Measurements from ENCODE around the gene NRL.

NRL gene

DNA sequence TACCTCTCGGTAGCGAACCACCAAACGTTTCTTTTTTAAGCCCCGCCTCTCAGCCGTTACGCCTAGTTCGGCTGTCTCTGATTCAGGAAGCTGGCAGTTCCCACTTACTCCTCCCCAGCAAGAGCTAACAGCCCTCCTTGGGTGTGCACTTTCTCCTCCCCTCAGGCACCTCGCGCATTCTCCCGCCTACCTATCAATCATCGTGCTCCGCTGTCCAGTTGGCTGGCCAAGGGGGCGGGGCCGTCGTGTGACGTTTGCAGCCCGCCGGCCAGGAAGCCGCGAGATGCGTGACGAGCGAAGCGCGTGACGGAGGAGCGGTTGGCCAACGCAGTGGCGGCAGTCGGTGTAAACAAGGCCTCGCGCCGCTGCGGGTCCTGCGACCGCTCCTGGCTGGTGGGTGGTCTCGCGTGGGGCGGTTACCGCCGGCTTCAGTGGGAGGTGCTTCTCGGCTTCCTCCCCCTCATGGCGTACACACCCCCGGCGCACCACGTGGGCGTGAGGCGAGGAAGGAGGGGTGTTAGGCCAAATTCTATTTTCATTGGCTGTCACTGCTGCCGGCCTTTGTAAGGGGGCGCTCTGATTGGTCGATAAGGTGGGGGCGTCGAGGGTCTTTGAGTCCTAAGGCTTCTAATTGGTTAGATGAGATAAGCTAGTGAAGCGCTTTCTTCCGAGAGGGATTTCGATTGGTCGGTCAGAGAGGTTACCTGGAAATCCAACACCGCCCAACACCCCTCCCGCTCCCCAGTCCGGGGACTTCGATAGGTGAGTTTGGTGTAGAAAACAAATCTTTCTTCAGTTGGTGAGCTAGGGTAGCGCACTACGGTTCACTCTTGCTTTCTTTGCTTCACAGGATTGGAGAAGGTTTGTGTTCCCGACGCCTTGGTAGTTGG lies at the start of gene NRL, which contains the start of gene DCAF11:
NRL (minus strand) TSS at position 418 of the 890 bp plus-strand sequence. CDS start 32,101 bp downstream, outside the sequence.
DCAF11 (plus strand) TSS at position 246 of the 890 bp plus-strand sequence. CDS start 818 bp downstream, outside the sequence.
- peak; percentile 97 to 99 for DNase-seq (ENCODE audit: low read depth in 2 of 2)

DNA sequence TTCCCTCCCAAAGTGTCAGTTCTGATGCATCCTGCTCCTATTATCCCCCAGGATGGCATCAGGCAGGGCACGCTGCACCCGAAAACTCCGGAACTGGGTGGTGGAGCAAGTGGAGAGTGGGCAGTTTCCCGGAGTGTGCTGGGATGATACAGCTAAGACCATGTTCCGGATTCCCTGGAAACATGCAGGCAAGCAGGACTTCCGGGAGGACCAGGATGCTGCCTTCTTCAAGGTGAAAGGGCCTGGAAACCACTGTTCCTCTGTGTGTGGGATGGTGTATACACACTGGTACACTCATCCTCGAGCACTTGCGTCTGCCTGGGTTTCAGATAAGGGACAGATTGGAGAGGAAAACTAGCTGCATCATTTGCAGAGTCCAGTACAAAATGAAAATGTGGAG lies 47.3 kb upstream of the NRL start:
- no peak for DNase-seq (ENCODE audit: low read depth in 2 of 2)

DNA sequence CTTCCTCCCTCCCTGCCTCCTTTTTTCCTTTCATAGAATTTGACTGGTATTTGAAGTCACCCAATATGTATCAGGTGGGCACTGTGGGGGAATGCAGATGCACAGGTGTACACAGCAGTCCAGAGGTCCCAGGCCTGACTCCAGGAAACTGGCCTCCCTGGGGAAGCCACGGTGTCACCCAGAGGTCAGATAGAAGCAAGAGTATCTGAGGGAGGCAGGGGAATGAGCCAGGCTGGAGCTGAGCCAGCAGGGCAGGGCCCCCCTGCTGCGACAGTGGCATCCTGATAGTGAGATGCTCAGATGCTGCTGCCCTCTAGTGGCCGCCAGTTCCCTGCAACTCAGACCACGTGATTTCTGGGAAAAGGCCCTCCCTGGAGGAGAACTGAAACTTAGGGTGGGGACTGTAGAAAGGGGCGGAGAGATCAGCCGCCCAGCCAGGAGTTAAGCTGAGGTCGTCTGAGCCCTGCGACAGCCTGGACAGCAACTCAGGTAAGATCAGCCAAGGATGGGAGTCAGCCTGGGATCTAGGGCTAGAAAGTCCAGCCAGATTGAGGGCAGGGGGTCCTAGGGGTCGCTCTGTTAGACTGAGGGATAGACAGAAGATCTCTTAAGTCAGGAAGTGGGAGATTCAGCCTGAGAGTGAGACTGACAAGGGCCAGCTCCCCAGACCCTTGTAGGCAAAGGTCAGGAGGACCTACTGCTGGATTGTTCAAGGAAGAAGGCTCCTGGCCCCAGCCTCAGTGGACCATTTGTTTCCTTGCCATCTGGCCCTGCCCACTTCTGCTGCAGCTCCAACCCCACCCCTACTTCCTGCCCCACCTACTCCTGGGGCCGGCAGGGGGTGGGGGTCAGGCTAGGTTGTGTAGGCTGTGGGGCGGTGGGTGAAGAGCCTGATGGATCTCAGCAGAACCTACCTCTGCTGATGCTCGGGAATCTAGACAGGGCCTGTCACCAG lies 46.4 kb upstream of the NRL start, which contains the start of gene IRF9:
IRF9 (plus strand) TSS at position 416 of the 955 bp plus-strand sequence. CDS start 880 bp downstream, outside the sequence.
- DNase-seq (ENCODE audit: low read depth in 2 of 2) = peak; percentile 90 to 92

DNA sequence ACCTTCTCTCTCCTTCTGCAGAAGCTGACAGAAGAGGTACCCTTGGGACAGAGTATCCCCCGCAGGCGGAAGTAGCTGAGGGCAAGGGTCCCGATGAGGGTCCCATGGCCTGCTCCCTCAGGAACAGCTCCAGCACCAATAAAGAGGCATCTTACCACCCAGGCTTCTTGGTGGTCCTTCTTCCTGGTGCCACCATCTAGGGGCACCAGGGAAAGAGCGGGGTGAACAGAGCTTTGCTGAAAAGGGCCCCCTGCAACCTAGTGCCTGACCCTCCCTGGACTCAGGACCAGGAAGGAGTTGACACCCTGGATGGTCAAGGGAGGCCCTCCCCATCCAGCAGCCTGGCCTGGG lies 45.7 kb upstream of the NRL start:
- no peak for DNase-seq (ENCODE audit: low read depth in 2 of 2)

DNA sequence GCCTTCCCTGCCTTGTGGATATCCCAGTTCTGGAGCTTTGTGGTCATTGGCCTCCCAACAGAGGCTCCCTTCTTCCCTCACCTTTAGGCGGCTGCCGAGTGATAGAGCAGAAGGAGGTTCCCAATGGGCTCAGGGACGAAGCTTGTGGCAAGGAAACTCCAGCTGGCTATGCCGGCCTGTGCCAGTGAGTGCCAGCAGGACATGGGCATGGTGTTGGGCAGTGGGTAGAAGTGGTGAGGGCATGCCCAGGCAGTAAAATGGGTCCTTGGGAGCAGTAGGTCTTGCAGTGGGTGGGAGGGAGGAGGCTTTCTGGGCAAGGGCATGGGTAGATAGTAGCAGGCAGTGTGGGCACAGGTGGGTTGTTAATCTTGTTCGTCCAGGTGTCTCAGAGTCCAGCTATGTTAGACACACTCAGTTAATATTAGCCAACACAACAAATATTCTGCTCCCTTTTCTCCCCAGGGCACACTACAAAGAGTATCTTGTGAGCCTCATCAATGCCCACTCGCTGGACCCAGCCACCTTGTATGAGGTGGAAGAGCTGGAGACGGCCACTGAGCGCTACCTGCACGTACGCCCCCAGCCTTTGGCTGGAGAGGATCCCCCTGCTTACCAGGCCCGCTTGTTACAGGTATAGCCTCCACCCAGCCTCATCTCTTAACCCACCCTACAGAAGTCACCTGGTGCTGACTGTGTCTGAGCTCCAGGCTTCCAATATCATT lies 45.2 kb upstream of the NRL start:
- DNase-seq (ENCODE audit: low read depth in 2 of 2) = no peak

DNA sequence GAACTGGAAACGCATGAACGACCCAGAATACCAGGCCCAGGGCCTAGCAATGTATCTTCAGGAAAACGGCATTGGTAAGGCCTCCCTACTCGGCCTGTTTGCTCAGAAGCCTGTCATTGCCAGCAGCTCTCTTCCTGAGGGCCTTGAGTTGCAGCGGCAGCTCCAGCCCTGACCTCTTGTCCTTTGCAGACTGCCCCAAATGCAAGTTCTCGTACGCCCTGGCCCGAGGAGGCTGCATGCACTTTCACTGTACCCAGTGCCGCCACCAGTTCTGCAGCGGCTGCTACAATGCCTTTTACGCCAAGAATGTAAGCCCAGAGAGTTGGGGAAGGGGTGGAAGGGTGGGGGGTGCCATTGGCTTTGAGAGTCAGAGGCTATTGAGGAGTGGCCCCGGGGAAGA lies 42.6 kb upstream of the NRL start:
- DNase-seq (ENCODE audit: low read depth in 2 of 2) = no peak

DNA sequence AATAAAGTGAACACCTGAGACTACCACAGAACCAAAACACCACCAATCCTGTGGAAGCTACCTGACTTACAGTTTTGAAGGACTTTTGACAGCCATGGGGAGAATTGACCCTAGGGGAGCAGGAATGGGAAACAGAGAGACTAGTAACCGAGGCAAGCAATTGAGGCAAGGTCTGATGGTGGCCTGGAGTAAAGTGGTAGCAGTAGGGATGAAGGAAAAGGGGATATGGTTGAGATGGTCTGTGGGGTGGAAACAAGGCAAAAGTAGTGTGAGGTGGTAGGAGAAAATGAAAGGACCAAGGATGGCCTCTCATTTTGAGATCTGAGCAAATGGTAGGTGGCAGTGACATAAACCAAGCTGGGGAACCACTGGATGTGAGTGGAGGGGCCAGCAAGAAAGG lies 42.1 kb upstream of the NRL start:
- DNase-seq (ENCODE audit: low read depth in 2 of 2) = no peak

DNA sequence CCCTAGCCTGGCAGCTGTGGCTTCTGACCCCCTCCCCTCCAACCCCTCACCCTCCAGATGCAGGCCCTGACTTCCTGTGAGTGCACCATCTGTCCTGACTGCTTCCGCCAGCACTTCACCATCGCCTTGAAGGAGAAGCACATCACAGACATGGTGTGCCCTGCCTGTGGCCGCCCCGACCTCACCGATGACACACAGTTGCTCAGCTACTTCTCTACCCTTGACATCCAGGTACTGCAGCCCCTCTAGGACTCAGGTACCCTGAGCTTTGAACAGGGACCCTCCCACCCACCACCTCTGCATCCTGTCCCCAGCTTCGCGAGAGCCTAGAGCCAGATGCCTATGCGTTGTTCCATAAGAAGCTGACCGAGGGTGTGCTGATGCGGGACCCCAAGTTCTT lies 40.4 kb upstream of the NRL start:
- DNase-seq (ENCODE audit: low read depth in 2 of 2) = no peak

DNA sequence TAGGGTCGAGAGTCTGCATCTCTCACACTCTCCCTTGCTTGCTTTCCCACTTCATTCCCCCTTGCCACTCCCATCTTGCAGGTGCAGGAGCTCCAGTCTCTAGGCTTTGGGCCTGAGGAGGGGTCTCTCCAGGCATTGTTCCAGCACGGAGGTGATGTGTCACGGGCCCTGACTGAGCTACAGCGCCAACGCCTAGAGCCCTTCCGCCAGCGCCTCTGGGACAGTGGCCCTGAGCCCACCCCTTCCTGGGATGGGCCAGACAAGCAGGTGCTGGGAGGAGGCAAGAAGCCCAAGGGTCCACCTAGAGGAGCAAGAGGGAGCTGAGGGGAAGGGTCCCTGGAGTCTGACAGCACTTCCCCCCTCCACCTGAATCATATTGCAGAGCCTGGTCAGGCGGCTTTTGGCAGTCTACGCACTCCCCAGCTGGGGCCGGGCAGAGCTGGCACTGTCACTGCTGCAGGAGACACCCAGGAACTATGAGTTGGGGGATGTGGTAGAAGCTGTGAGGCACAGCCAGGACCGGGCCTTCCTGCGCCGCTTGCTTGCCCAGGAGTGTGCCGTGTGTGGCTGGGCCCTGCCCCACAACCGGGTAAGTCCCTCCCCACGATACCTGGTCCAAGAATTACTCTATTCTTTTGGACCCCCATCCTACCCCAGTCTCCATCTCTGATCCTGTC lies 36.8 kb upstream of the NRL start:
- no peak for DNase-seq (ENCODE audit: low read depth in 2 of 2)

DNA sequence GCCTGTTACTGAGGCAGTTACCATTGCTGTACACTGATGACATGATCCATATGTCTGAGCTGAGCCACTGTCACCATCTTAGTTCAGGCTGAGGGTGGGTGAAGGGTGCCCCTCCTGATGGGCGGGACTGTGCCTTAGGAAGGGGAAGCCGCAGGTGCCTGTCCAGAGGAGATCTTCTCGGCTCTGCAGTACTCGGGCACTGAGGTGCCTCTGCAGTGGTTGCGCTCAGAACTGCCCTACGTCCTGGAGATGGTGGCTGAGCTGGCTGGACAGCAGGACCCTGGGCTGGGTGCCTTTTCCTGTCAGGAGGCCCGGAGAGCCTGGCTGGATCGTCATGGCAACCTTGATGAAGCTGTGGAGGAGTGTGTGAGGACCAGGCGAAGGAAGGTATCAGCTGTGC lies 36.2 kb upstream of the NRL start:
- no peak for DNase-seq (ENCODE audit: low read depth in 2 of 2)

DNA sequence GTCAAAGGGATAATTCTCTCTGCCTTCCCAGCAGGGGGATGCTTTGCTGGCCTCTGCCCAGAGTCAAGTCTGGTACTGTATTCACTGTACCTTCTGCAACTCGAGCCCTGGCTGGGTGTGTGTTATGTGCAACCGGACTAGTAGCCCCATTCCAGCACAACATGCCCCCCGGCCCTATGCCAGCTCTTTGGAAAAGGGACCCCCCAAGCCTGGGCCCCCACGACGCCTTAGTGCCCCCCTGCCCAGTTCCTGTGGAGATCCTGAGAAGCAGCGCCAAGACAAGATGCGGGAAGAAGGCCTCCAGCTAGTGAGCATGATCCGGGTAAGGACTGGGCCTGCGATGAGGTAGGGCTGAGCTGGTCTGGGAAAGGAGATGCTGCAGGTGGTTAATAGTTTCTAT lies 35.8 kb upstream of the NRL start:
- no peak for DNase-seq (ENCODE audit: low read depth in 2 of 2)

DNA sequence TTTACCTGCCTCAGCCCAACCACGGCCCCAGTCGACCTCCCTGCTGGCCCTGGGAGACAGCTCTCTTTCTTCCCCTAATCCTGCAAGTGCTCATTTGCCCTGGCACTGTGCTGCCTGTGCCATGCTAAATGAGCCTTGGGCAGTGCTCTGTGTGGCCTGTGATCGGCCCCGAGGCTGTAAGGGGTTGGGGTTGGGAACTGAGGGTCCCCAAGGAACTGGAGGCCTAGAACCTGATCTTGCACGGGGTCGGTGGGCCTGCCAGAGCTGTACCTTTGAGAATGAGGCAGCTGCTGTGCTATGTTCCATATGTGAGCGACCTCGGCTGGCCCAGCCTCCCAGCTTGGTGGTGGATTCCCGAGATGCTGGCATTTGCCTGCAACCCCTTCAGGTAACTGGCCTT lies 35.3 kb upstream of the NRL start:
- no peak for DNase-seq (ENCODE audit: low read depth in 2 of 2)

DNA sequence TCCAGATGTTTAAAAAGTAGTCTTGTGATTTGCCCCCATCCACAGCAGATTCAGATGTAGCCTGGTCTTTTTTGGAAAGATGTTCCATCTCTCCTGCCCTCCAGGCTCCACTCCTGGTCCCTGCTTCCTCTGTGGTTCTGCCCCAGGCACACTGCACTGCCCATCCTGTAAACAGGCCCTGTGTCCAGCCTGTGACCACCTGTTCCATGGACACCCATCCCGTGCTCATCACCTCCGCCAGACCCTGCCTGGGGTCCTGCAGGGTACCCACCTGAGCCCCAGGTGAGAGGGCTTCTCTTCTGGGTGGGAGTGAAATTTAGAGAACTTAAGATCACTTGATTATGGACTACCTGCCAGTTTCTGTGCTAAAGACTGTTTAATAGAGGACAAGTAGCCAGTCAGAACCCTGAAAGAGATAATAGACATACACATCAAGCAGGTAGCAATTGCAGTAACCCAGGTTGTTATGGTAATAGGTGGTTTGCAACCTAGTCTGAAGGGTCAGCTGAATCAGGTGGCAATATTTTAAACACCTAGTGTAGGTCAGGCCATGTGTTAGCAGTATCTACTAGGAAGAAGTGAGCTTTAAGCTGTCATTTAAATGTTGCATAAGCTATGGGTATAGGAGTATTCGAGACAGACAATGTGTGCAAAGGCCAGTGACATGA lies 34.7 kb upstream of the NRL start:
- no peak for DNase-seq (ENCODE audit: low read depth in 2 of 2)

DNA sequence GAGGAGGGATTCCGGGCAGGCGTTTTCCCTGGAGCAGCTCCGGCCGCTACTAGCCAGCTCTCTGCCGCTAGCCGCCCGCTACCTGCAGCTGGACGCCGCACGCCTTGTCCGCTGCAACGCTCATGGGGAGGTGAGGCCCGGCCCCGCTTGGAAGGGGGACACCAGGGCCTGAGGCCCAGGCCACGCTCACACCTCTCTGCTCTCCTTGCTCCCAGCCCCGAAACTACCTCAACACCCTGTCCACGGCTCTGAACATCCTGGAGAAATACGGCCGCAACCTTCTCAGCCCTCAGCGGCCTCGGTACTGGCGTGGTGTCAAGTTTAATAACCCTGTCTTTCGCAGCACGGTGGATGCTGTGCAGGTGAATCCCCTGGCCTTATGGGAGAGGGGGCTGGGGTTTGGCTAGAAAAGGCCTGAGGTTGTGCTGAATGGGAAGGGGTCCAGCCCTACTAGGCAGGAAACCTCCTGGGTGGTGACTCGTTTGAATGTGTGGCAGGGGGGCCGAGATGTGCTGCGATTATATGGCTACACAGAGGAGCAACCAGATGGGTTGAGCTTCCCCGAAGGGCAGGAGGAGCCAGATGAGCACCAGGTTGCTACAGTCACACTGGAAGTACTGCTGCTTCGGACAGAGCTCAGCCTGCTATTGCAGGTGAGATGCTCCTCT lies 33.1 kb upstream of the NRL start:
- DNase-seq (ENCODE audit: low read depth in 2 of 2) = no peak

DNA sequence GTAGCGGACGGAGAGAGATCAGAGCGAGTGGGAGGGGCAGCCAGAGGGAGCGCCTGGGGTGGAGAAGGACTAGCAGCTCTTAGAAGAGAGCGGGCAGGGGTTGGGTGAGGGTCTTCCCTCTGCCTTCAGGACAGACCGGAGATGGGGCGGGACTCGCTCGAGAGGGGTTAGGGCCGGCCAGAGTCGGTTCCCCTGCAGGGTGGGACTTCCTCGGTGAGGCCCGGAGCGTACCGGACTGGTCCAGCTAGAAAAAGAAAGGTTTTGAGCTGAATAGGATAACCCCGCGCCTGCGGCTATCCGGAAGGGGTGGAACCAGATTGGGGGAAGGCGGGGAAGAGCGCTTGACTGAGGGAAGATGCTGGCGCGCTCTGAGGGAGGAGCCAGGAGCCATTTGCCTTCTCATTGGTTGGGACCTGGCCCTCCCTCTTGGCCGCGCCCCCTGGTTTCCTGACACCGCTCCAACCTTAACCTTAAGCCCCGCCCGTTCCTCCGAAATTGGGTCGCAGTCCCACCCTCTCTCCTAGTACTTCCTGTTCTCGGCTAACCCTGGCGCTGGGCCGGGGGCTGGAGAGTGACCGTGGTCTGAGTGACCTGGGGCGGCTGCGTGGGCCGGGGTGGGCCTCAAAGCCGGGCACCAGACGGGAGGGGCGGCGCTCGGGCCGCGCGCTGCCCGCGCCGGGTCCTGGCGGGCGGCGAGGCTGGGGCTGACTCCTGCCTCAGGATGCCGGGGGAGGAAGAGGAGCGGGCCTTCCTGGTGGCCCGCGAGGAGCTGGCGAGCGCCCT lies 32.4 kb upstream of the NRL start, which contains the start of gene RNF31:
RNF31 (plus strand) TSS at position 521 of the 783 bp plus-strand sequence; CDS start at position 722, 201 bp downstream.
- DNase-seq (ENCODE audit: low read depth in 2 of 2) = peak; percentile 92 to 97

DNA sequence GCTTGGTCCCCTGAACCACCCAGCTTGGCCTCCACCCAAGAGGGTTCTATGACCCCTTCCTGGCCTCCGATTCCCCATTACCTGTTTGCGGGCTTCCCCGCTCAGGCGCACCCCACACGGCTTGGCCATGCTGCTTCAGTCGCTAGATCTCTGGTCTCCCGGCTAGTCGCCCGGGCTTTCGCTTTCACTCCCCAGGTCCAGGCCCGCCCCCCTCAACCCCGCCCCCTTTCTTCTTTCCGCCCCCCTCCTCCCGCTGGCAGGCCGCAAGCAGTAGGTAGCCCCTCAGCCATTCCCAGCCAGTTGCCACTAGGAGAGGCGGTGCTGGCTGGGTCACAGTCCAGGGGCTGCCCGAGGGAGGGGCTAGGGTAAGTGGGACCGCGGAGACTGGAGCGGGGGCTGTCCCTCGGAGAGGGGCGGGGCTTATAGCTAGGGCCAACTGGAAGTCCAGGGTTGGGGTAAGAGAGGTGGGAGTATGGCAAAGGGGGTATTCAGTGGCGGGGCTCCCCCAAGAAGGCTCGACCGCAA lies 31.8 kb upstream of the NRL start, which contains the start of gene PSME2:
PSME2 (minus strand) TSS at position 158 of the 525 bp plus-strand sequence; CDS start at position 129, 29 bp downstream.
- peak; percentile 68 to 69 for DNase-seq (ENCODE audit: low read depth in 2 of 2)

DNA sequence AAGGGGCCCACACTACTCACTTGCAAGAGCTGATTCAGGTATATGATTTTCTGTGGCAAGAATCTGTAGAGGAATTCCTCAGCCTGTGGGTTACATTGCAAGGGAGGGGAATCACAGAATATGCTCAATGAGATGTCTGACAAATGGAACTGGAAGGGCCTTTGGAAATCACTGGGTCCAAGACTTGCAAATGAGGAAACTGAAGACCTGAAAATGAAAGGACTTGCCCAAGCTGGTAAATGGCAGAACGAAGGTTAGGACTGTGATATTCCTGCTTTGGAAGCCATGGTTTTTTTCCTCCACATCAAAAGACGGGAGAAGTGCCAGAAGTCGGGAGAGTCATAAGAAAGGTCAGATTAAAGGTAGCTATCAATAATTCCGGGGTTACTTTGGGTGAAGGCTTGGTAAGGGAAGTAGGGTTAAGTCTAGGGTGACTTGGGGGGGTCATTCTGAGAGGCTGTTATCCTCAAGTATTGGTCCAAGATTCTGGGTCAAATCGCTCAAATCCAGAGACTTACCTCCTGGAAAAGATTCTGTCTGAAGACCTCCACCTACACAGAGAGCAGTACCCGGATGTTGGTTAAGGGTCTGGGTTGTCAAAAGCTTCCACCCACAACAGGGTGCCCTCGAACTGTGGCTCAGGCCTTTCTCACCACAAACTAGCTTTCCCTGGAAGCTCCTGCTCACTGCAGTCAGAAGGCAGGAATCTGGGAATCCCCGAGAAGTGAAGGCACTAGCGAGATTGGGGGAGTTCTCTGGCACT lies 31.1 kb upstream of the NRL start:
- no peak for DNase-seq (ENCODE audit: low read depth in 2 of 2)

DNA sequence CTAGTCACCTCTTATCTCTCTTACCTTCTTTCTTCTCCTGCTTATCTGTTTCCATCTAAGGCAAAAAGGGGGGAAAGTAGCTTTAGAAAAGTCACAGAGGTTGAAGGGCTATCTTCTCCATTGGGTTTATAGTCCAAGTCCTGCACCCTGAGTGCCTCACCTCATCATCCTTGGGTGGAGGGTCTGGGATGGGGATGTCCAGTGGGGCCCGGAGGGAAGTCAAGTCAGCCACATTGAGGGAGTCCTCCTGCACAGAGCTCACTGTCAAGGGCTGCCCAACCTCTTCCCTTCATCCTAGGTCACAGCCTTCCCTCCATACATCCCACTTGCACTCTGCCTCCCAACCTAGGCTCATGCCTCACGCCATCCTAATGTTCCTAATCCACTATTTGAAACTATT lies 30.5 kb upstream of the NRL start:
- DNase-seq (ENCODE audit: low read depth in 2 of 2) = no peak
